ENCODE data around the gene CCNK.

Gene CCNK

GRCh38 chr14:99507860-99508640, 26.8 kb downstream of the CCNK start:
- no peak for DNase-seq (ENCODE audit: low read depth, low spot score)

DNA sequence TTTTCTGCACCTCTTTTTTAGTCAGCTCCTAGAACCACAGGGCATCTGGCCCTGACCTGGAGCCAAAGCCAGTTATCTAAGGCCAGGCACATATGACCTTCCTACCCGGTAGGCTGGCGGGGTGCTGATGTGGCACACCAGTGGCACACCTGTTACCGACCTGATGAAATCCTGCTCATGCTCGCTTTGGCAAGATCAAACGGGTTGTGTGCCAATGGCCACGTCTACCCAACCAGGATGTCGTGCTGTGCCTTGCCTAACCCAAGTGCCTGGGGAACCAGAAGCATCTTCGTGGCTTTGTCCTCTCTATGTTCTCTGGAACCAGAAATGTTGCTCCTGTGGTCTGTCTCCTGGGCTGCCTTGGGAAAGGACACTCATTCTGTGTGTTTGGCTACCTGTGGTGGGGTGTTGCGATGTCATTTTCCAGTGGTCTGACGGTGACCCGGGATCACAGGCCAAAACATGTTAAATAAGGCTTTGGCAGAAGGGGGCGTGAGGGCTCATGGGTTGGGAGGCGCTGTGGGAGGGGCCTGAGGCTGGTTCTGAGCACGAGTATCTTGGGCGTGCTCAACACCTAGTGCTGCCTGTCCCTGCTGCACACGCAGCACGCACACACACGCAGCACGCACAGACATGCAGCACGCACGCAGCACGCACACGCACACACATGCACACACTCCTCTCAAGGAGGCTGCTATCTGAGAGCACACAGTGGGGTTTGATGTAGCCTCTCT, 27.9 kb downstream of the CCNK start:
- no peak for DNase-seq (ENCODE audit: low read depth, low spot score)

DNA sequence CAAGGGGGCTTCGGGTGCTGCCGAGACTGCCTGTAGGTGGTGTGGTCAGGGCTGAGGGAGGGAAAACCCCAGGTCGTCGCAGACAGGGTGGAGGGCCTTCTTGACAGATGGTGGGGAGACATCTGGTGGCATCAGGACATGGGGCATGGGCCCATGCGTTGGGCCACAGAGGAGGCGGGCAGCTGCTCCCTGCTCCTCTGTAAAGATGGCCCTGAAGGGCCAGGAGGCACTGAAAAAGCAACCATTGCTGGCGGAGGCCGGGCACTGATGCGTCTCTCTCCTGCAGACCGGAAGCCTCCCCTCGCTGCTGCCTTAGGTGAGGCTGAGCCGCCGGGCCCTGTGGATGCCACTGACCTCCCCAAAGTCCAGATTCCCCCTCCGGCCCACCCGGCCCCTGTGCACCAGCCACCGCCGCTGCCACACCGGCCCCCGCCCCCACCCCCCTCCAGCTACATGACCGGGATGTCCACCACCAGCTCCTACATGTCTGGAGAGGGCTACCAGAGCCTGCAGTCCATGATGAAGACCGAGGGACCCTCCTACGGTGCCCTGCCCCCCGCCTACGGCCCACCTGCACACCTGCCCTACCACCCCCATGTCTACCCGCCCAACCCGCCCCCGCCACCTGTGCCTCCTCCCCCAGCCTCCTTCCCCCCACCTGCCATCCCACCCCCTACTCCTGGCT, 28.8 kb downstream of the CCNK start:
- DNase-seq (ENCODE audit: low read depth, low spot score) = no peak

DNA sequence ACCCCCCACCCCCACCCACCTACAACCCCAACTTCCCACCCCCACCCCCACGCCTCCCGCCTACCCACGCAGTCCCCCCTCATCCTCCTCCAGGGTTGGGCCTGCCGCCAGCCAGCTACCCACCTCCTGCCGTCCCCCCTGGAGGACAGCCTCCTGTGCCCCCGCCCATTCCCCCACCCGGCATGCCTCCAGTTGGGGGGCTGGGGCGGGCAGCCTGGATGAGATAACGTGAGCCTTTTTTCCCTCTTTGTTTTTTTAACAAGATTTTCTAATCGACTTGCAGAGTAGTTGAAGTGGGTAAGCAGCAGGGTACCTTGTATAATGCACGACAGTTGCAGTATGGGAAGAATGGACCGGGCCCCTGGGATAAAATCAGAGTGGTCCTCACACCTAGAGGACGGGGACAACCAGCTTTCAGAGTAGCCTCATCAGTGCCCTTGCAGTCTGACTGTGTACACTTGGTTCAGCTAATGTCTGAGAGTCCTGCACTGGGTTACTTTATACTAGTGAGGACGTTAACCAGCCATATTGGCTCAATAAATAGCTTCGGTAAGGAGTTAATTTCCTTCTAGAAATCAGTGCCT, 29.4 kb downstream of the CCNK start:
- DNase-seq (ENCODE audit: low read depth, low spot score) = no peak

- no peak for DNase-seq (ENCODE audit: low read depth, low spot score)
These were observed 30.4 kb downstream of the CCNK start for GRCh38 chr14:99511421-99512109.

DNA sequence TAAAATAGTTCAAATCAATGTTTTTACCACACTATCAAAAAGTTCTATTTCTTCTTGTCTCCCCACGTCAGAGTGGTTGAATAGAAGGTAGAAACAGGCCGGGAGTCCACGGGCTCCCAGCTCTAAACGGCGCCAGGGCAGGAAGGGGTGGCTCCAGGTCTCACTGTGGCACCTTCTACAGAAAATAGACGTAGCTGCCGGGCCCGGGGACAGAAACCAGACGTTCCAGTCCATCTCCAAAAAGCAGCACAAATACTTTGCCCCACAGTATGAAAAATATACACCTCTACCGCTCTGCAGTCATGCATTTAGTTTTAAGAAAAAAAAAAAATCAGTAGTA, 30.9 kb downstream of the CCNK start:
- DNase-seq (ENCODE audit: low read depth, low spot score) = no peak

DNA sequence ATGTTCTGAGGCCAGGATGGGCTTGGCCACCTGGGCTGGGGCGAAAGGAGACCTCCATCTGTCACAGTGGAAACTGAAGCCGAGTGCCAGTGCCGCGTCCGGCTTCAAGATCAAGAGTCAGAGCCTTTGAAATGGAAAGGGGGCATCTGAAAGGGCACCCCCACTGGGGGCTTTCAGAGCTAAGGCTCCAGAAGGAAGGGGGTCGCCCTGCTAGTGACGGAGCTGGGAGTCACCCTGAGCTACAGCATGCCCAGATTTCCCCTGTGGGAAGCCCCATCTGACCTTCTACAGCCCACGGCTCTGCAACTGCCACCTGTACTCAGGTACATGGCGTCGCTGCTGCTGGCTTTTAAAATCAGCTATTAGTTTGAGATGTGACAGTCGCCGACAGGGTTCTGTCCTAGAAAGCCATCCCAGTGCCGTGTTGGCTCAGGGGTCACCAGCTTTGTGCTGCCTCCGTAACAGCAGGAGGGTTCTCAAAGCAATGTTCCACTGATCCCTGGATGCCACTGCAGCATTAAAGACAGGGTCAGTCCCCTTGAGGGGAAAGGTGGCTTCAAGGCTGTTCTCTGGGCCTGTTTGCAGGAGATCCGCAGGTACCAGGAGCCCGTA, 31.5 kb downstream of the CCNK start:
- no peak for DNase-seq (ENCODE audit: low read depth, low spot score)

- DNase-seq (ENCODE audit: low read depth, low spot score) = no peak
These were observed 32.0 kb downstream of the CCNK start for GRCh38 chr14:99513183-99513694.

DNA sequence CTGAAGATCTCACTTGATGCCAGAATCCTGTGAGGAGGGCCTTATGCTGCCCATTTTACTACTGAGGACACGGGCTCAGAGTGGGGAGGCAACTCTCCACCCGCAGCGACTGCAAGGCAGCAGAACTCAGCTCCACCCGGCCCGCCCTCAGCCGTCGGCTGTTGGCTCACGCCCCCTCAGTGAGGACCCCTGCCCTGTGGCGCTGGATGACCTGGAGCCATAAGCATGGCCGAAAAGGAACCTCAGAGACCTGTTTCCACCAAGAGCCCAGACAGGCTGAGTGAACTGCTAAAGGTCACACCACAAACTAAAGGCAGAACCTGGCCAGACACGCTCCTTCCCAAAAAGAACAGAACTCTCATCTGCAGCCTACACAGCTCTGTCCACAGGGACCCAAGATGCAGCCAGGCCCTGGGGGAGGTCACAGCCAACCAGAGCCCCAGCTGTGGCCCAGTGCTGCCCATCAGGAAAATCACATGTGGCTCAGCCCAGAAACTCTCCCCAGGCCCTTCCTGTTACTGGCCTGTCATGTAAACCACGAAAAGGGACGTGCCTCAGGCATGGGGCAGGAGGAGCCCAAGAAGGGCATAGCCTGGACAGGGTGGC, 32.8 kb downstream of the CCNK start:
- DNase-seq (ENCODE audit: low read depth, low spot score) = no peak

GRCh38 chr14:99514552-99515300, 33.5 kb downstream of the CCNK start:
- DNase-seq (ENCODE audit: low read depth, low spot score) = no peak

GRCh38 chr14:99515301-99516155, 34.3 kb downstream of the CCNK start:
- DNase-seq (ENCODE audit: low read depth, low spot score) = no peak

GRCh38 chr14:99516156-99516870, 35.1 kb downstream of the CCNK start:
- DNase-seq (ENCODE audit: low read depth, low spot score) = no peak

- DNase-seq (ENCODE audit: low read depth, low spot score) = no peak
These were observed 35.8 kb downstream of the CCNK start for GRCh38 chr14:99516871-99517642.

GRCh38 chr14:99517643-99518381, 36.6 kb downstream of the CCNK start:
- DNase-seq (ENCODE audit: low read depth, low spot score) = no peak

DNA sequence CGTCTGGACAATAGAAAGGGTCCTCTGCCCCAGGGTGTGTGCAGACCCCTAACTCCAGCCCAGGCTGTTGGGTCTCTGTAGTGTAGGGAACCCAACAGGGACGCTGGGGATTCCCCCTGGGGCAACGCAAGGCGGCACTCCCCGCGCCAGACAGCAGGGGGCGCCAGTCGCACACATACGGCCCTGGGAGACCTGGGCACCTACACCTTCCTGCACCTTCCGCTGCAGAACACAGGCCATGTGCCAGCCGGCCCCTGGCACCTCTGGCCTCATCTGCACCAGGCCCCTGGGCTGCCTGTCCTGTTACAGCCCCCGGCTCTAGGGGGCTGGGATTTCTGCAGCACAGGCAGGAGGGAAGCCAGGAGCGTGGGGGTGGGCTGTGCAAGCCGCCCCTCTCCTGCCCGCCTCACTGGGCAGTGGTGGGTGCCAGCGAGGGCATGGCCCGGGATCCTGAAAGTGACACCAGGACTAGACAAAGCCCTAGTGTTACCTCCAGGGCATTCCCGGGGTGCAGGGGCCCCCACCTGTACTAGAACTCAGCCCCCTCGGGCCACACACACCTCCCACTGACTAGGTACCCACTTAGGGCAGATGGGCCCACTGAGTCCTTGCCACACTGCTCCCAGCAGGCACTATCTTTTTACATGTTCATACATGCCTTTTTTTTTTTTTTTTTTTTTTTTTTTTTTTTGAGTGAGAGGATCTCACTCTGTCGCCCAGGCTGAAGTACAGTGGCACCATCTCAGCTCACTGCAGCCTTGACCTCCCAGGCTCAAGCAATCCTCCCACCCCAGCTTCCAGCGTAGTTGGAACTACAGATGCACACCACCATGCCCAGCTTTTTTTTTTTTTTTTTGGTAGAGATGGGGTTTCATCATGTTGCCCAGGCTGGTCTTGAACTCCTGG, 37.5 kb downstream of the CCNK start:
- peak; percentile 53 for DNase-seq (ENCODE audit: low read depth, low spot score)

All from activated naive CD8-positive, alpha-beta T cell treated with anti-CD3 and anti-CD28 coated beads, Interleukin-2, amount 50 U/mL, for 16 hours (primary cell).